NCI-H526 (cell line): ENCODE results near the gene MATN4.

Experiments
- DNase-seq, 2 experiments: peaks; one replicate each; lab custom pipeline; 2025; lab: John Stamatoyannopoulos, UW

MATN4 gene

GRCh38 chr20:45248609-45249008 lies 59.5 kb downstream of the MATN4 start:
- no peak for DNase-seq

- no peak for DNase-seq
Measured at GRCh38 chr20:45247865-45248264, 60.2 kb downstream of the MATN4 start.

GRCh38 chr20:45246109-45246508 lies 62.0 kb downstream of the MATN4 start:
- DNase-seq, result no peak
